Mesenteric fat pad (tissue), 1 donor: Measurements from ENCODE around the gene LBP. TPM values are rescaled to one million over a fixed set of nuclear protein-coding genes. Genes with fewer than 3 reads are reported as not detected.
"Not testable (repeated sequence)": the region's sequence is repeated elsewhere in the genome, so short reads cannot be mapped to it uniquely, and the experiment has no call there.

Source experiments
- DNase-seq: peaks from one replicate; pipeline ENCODE4 v3.0.0-alpha.2; 2020; ENCODE audit warnings: low spot score
- total RNA-seq: library from RNA; stranded (reverse); fragmentation: NEBNext Ultra II Directional; extraction: Animal tissue kit (Norgen Biotek cat#: 25700); gene quantifications from one replicate; pipeline ENCODE4 v1.2.1, GENCODE V29; 2021
- donor health status: DM: yes; HTN: yes; CAD: no.

LBP gene
- total RNA-seq, 1 donor from 2014 or later: 59.3 TPM

DNA sequence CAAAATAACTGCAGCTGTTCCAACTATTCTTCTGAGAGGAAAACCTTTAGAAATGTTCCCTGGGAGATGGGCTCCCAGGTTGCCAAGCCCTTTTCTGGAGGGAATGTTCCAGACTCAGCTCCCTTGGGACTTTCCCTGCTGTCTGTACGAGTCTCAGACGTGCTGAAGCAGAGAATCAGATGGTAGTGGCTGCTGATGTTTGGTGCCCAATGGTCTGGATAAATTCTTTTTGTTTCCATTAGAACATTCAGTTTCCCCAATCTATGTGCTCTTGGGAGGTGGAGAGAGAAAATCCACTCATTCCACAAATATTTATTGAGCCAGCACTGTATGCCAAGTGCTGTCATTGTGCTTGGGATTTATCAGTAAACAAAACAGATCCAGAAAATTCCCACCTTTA, 48.9 kb downstream of the LBP start:
- DNase-seq: no peak

DNA sequence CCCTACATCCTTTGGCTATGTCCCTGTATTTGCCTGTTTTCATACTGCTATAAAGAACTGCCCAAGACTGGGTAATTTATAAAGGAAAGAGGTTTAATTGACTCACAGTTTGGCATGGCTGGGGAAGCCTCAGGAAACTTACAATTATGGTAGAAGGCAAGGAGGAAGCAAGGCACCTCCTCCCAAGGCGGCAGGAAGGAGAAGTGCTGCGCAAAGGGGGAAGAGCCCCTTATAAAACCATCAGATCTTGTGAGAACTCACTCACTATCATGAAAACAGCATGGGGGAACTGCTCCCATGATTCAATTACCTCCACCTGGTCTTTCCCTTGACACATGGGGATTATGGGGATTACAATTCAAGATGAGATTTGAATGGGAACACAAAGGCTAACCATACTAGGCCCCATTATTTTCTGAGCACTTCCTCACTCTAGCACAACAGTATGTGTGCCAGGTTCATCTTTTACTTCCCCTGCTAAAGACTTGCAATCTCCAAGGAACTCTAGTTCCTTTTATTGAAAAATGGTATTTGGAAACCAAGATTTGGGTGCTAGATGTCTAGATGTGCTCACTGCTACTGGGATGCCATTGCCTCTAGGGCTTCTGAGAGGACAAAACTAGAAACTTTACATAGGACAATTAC, 49.6 kb downstream of the LBP start:
- not testable (repeated sequence) for DNase-seq

DNA sequence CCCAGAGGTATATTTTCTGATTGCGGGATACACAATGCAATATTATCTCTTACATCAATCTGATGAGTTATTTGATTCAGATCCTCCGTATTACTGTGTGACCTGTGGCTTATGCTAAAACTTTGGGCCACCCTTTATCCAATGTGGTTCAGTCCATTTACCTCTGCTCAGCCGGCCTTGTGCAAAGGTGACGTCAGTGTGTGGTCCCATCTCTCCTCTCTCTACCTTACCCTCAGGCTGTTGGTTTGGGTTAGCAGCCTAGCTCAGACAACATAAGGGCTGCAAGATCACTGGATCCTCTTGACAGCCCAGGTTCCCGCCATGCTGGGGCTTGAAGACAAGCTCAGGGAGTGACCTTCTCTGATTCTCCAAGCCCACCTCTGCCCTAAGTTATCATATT, 55.8 kb downstream of the LBP start:
- no peak for DNase-seq

DNA sequence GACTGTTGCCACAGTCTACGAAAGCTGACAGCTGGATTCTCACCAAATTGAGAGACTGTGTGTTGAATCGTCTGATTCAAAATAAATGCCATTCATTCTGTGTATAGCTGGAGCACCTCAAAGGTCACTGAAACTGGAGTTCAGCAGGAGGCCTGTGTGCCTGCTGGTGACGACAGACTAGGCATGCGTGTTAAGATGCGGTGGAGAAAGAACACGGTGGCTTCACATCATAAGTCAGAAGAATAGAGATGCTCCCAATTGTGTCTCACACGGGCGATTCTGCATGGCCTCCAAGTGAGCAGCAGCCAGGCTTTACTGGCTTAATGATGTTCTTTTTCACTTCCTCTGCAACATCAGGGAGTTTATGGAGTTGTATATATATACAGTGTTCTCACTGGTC, 56.5 kb downstream of the LBP start:
- DNase-seq: no peak

DNA sequence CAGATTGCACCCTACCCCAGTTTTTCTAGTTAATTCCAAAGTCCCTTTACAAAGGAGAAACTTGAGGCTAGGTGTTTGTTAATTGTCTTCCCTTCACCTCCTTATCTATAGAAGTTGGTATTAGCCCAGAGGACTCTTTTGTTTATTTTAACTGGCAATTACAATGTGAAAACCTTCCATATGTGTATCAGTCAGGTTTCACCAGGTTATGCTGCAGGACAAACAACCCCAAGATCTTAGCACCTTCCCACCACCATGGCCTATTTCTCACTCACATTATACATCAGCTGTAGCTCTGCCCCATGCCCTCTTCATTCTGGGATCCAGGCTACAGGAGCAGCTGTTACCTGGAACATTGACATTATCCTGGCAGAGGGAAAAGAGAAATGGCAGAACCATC, 57.7 kb downstream of the LBP start:
- DNase-seq: no peak

DNA sequence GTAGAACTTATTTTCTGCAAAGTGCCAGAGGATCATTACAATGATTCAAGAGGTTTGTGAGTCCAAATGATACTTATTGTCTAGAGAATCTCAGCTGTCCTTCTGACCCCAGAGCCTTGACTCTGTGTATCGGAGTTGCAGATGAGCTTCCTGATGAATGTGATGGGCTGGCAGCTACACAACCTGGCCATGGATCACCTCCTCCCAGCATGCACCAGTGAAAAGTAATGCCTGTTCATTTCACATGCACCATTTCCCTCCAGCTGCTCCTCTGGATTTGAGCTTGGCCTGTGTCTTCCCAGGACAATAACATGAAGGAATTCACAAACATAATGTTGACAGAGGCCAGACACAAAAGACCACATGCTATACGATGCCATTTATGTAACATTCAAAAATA, 58.9 kb downstream of the LBP start:
- no peak for DNase-seq

DNA sequence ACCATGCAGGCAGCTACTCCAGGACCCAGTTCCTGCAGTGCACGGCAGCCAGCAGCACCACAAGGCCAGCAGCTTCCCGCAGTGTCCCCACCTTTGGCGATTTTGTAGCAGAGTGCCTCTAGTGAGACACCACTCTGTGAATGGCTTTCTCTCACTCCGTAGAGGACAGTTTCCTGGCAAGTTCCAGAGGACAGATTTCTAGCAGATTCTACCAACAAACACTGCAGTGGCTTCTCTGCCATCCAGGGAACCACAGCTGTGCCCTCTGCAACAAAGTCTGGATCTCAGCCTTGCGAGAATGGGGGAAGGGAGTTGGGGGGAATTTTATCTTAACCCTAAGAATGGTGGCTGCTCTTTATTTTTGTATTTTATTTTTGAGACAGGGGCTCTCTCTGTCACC, 60.2 kb downstream of the LBP start:
- no peak for DNase-seq

DNA sequence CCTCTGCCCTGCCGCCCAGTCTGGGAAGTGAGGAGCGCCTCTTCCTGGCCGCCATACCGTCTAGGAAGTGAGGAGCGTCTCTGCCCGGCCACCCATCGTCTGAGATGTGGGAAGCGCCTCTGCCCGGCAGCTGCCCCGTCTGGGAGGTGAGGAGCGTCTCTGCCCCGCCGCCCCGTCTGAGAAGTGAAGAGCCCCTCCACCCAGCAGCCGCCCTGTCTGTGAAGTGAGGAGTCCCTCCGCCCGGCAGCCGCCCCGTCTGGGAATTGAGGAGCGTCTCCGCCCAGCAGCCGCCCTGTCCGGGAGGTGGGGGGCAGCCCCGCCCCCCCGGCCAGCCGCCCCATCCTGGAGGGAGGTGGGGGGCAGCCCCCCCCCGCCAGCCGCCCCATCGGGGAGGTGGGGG, 61.0 kb downstream of the LBP start:
- DNase-seq: no peak

DNA sequence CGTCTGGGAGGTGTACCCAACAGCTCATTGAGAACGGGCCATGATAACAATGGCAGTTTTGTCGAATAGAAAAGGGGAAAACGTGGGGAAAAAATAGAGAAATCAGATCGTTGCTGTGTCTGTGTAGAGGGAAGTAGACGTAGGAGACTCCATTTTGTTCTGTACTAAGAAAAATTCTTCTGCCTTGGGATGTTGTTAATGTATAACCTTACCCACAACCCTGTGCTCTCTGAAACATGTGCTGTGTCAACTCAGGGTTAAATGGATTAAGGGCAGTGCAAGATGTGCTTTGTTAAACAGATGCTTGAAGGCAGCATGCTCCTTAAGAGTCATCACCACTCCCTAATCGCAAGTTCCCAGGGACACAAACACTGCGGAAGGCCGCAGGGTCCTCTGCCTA, 61.5 kb downstream of the LBP start:
- not testable (repeated sequence) for DNase-seq

DNA sequence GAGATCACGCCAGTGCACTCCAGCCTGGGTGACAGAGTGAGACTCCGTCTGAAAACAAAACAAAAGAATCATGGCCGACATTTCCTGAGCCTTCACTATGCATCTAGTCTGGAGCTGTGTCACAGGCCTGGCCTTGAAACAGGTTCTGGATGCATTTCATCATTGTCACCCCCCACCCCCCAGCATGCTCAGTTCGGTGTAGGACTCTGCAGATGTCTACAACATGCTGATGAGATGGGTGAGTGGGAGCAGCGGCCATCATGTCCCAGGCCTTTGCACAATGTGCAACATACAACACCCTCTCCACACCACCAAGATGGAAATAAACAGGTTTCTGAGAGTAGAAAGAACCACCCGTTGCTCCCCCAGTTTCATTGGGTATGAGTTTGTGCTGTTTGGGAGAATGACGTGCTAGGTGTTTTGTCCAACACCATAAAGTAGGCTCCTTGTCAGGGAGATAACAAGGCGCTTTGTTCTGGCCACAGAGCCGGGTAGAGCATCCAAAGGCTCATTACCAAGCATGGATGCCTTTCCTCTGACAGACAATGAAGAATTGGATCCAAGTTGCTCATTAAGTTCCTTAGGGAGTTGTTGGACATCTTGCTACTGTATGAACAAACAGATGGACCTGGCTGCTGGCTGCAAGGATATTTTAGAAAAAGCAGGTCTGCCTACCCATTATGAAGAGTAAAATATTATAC, 66.7 kb downstream of the LBP start:
- DNase-seq: no peak

DNA sequence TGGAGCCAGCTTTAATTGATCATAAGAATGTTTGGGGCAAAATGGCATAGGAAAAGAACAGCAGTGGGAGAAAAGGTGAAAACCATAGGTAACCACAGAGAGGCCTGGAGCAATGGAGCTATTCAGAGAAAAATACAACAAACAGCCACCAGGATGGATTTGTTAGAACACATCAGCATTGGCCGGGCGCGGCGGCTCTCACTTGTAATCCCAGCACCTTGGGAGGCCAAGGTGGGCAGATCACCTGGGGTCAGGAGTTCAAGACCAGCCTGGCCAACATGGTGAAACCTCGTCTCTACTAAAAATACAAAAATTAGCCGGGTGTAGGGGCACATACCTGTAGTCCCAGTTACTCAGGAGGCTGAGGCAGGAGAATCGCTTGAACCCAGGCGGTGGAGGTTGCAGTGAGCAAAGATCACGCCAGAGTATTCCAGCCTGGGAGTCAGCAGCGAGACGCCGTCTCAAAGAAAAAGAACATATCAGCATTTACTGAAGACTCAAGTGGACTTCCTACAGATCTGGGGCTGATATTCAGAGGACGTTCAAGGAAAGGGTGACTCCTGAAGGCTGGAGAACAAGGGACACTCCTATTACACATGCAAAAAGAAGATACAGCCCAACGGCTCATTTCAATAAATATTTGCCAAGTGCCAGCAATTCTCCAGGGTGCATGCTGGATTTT, 68.6 kb downstream of the LBP start:
- peak; percentile 41 for DNase-seq

DNA sequence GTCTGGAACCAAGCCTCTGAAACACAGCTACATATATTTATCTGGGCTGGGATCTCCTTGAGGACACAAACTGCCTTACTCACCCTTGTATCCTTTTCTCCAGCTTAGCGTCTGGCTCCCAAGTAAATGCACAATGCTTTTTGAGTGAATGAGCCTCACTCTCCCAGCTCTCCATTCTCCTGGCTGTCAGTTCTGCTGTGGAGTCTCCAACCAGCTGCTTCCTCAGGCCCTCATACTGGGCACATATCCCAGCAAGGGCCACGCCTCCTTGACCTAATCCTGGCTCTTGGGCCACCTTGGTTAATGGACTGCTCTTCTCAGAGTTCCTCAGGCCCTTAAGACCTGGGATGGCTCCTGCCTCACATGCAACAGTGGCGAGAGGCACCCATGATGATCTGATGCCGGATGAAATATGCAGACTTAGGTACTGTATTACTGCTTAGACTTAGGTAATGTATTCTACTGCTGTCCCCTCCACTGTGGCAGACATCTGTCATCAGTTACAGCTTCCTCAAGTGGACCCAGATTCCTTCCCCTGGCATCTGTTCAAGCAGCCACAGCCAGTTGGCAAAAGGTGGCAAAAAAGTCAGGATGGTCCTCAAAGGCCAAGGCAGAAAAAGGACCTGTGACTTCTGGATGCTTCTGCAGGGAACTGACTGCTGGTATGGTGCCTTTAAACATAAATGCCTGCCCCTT, 72.4 kb downstream of the LBP start:
- peak; percentile 20 for DNase-seq

DNA sequence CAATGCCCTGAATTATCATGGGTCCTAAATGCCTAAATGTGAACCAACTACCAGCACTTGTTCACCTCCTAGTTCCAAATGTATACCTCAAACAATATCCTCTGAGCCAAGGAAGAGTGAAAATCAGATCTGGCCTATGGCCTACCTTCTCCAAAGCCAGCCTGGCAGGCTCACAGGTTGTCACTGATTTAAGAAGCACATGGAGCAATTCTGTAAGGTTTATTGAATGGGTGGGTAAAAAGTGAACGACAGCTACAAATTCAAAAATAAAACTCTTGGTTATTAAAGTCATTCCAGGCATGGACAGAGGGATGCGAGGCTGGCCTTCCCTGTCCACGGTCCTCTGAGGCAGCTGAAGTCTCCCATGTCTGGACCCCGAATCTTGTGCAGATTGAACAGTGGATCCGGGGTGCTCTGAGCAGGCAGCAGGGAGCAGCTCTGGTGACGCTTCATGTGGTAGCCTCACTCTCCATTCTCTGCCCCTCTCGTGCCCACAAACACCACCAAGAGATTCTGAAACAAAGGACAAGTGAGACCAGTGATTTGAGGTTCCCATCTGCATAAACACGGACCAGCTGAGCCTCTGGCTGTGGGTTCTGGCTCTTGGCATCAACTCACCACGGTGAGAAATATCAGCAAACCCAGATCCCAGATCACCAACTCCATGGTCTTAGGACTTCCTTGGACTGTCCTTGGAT, 74.3 kb downstream of the LBP start:
- peak; percentile 18 for DNase-seq

DNA sequence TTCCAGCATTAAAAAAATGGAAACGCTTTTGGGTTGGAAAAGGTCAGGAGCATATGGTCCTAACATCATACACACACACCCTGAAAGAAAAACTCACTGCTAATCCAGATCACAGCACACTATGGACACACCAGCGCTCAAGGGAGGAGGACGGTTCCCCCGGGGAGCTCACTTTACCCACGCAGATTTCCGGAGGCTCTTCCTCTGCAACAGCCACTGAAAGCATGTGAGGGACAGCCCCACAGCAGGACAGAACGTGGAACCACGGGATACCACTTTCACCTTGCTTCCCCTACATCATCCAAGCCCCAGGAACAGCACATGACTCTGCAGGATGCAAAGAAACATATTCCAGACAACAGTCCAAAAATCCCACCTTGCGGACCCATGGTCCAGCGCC, 75.6 kb downstream of the LBP start:
- no peak for DNase-seq

DNA sequence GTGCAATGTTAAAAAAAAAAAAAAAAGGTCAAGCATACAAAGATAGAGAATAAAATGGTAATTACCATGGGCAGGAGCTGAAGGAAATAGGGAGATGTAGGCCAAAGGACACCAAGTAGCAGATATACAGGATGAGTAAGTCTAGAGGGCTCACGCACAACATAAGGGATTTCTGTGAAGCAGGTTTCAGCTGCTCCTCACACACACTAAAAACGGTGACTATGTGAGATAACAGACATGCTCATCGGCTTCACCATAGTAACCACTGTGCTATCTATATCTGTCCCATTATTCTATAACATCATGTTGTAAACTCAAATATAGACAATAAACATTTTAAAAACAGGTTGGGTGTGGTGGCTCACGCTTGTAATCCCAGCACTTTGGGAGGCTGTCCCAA, 77.3 kb downstream of the LBP start:
- DNase-seq: no peak

DNA sequence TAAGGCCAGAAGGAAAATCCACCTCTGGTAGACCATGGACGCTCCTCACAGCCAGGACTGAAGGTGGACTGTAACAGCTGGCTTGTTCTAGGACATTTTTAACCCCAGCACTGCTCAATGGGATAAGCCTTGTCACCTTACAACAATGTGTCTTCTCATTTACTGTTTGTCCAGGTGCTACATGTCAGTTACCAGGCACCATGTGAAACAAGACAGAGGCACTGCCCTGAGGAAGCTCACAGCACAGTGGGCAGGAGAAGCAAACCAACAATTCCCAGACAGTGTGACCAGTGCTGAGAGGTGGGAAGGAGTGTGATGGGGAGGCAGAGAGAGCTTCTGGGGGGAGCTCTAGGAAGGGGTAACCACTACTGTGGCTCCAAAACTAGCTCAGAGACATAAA, 78.1 kb downstream of the LBP start:
- no peak for DNase-seq

DNA sequence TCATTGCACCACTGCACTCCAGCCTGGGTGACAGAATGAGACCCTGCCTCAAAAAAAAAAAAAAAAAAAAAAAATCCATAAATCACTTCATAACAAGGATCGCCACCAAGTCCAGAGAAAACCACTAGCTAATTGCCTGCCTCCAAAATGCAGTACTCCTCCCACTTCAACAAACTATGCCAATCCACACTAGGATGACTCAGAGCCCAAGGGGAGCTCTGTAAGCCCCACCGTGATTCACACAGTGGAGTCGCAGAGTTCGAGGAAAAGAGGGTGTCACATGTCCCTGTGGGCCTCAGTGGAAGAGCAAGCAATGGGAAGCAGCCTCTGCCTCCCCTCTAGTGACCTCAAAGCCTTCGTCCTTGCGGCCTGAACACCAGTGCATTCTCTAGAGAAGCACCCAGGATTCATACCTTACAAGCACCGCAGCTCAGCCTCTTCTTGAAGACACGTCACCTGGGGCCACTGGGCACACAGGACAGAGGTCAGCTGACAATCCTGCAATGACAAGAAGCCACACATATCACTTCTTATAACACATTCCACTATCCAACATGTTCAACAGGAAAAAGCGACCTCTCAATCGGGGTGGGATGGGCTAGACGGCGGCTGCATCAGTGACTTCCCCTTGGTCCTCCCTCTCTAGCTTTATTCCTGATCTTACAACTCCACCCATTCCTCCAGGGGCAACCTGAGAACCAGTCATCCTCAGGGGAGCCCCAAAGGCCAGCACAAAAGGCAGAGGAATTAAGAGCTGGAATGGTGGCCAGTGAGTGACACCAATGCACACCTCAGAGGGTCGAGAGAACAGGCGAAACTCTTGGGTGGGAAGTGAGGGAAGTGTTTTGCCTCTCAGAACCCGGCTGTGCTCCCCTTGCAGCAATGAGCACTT, 80.0 kb downstream of the LBP start:
- DNase-seq: no peak
